H1 (cell line): ENCODE measurements around the gene RRAS2. TPM values are rescaled to one million over a fixed set of nuclear protein-coding genes. Genes with fewer than 3 reads are reported as not detected.

Source experiments
- CTCF ChIA-PET: fragments of 300-600 bp; sonication (Branson Sonifier 250); formaldehyde crosslinking; loops from one replicate; lab custom pipeline; 2021; ENCODE audit not compliant: partially characterized antibody; lab: Charles Lee
- POLR2A ChIA-PET: fragments of 300-600 bp; sonication (Branson Sonifier 250); formaldehyde crosslinking; loops from one replicate; lab custom pipeline; 2021; ENCODE audit warnings: inconsistent platforms; ENCODE audit not compliant: partially characterized antibody; lab: Charles Lee
- DNase-seq, 2 experiments: peaks; one replicate each; pipeline versions ENCODE4 v3.0.0 to v3.0.0-alpha.2; 2010 to 2022; ENCODE audit warnings: low spot score in 2 of 2, low read depth in 1 of 2, mixed read lengths in 1 of 2
- FAIRE-seq: peaks from 2 replicates; lab custom pipeline; 2011; peaks lifted over from hg19 to GRCh38; lab: Jason Lieb, UNC
- H2AFZ ChIP-seq: 2 replicates; pipeline ENCODE4 v1.8.1; 2012; ENCODE audit warnings: low read length, inconsistent platforms
- H2AK5ac ChIP-seq: 2 replicates; pipeline ENCODE4 v1.6.1; 2013; ENCODE audit warnings: low read depth, low read length
- H2BK120ac ChIP-seq: replicated peaks from 2 replicates; pipeline ENCODE3; 2013; ENCODE audit warnings: low read depth, low read length, inconsistent platforms
- H2BK12ac ChIP-seq: 2 replicates; pipeline ENCODE4 v1.6.1; 2013; ENCODE audit warnings: low read depth, low read length
- H2BK15ac ChIP-seq: 2 replicates; pipeline ENCODE4 v1.6.1; 2013; ENCODE audit warnings: low read length
- H2BK20ac ChIP-seq: 2 replicates; pipeline ENCODE4 v1.6.1; 2013; ENCODE audit warnings: low read length
- H2BK5ac ChIP-seq: 2 replicates; pipeline ENCODE4 v1.6.1; 2013; ENCODE audit warnings: low read depth, low read length
- H3K14ac ChIP-seq: 2 replicates; pipeline ENCODE4 v1.6.1; 2013; ENCODE audit warnings: inconsistent platforms; ENCODE audit not compliant: insufficient read length
- H3K18ac ChIP-seq: 2 replicates; pipeline ENCODE4 v1.6.1; 2013; ENCODE audit warnings: low read length; ENCODE audit errors: extremely low read depth
- H3K23ac ChIP-seq: 2 replicates; pipeline ENCODE4 v1.6.1; 2013; ENCODE audit warnings: inconsistent platforms; ENCODE audit not compliant: insufficient read length
- H3K23me2 ChIP-seq: 2 replicates; pipeline ENCODE4 v1.6.1; 2013; ENCODE audit warnings: low read depth, low read length
- H3K27ac ChIP-seq: 2 replicates; pipeline ENCODE4 v1.6.1; 2011; ENCODE audit warnings: low read depth, low read length, inconsistent platforms
- H3K27me3 ChIP-seq, 4 experiments: replicated peaks in 1 of 4; 1 replicate in 1 of 4; 2 replicates in 3 of 4; pipeline versions ENCODE4 v1.6.1 to v1.8.1; 2011 to 2013; ENCODE audit warnings: low read length in 3 of 4, mild to moderate bottlenecking in 3 of 4, inconsistent platforms in 2 of 4, mixed read lengths in 2 of 4, moderate library complexity in 1 of 4; ENCODE audit not compliant: control insufficient read depth in 3 of 4, insufficient read depth in 3 of 4; ENCODE audit errors: extremely low read depth in 1 of 4
- H3K36me3 ChIP-seq, 4 experiments: 2 replicates each; pipeline versions ENCODE4 v1.6.1 to v1.8.1; 2011 to 2013; ENCODE audit warnings: mild to moderate bottlenecking in 4 of 4, low read length in 3 of 4, moderate library complexity in 2 of 4, control low read depth in 1 of 4, inconsistent platforms in 1 of 4; ENCODE audit not compliant: insufficient read depth in 4 of 4, control insufficient read depth in 2 of 4
- H3K4ac ChIP-seq: replicated peaks from 2 replicates; pipeline ENCODE3; 2013; ENCODE audit warnings: low read length, low read depth, mixed read lengths, inconsistent platforms; ENCODE audit not compliant: insufficient read length
- H3K4me1 ChIP-seq, 4 experiments: replicated peaks in 1 of 4; 1 replicate in 1 of 4; 2 replicates in 3 of 4; pipeline versions ENCODE4 v1.6.1 to v1.8.1; 2011 to 2013; ENCODE audit warnings: low read length in 3 of 4, inconsistent platforms in 2 of 4, mixed read lengths in 1 of 4; ENCODE audit not compliant: insufficient read depth in 4 of 4, control insufficient read depth in 3 of 4
- H3K4me2 ChIP-seq, 2 experiments: 2 replicates each; pipeline versions ENCODE4 v1.6.1 to v1.8.1; 2011 to 2013; ENCODE audit warnings: low read depth in 2 of 2, low read length in 2 of 2, control low read depth in 1 of 2, inconsistent platforms in 1 of 2, mild to moderate bottlenecking in 1 of 2; ENCODE audit not compliant: insufficient read depth in 1 of 2
- H3K4me3 ChIP-seq, 4 experiments: fragments of 200-600, 300-600 bp in 1 of 4; sonication (generic), shearing (Covaris generic), sonication (Bioruptor Twin) in 1 of 4; 2 replicates each; pipeline versions ENCODE4 v1.5.1 to v1.8.1; 2011 to 2016; ENCODE audit warnings: low read length in 4 of 4, low read depth in 3 of 4, control low read depth in 2 of 4, inconsistent platforms in 2 of 4, mild to moderate bottlenecking in 2 of 4, mixed read lengths in 1 of 4, moderate library complexity in 1 of 4; ENCODE audit not compliant: insufficient read depth in 2 of 4; ENCODE audit errors: extremely low read depth in 1 of 4
- H3K56ac ChIP-seq: replicated peaks from 2 replicates; pipeline ENCODE3; 2013; ENCODE audit warnings: low read depth, mild to moderate bottlenecking, mixed read lengths, low read length, inconsistent platforms; ENCODE audit not compliant: insufficient read length
- H3K79me1 ChIP-seq: 2 replicates; pipeline ENCODE4 v1.6.1; 2013; ENCODE audit warnings: low read depth, low read length, control low read depth
- H3K79me2 ChIP-seq, 2 experiments: 2 replicates each; pipeline versions ENCODE4 v1.6.1 to v1.8.1; 2012 to 2013; ENCODE audit warnings: low read length in 2 of 2, mild to moderate bottlenecking in 2 of 2, inconsistent platforms in 1 of 2; ENCODE audit not compliant: insufficient read depth in 2 of 2, control insufficient read depth in 1 of 2
- H3K9ac ChIP-seq, 4 experiments: replicated peaks in 1 of 4; 1 replicate in 1 of 4; 2 replicates in 3 of 4; pipeline versions ENCODE4 v1.6.1 to v1.8.1; 2011 to 2013; ENCODE audit warnings: low read depth in 3 of 4, low read length in 3 of 4, control low read depth in 2 of 4, mild to moderate bottlenecking in 2 of 4, moderate library complexity in 2 of 4, inconsistent platforms in 1 of 4; ENCODE audit errors: extremely low read depth in 1 of 4
- H3K9me3 ChIP-seq, 2 experiments: 2 replicates each; pipeline versions ENCODE4 v1.6.1 to v1.8.1; 2012 to 2013; ENCODE audit warnings: mild to moderate bottlenecking in 2 of 2, moderate library complexity in 2 of 2, control low read depth in 1 of 2, inconsistent platforms in 1 of 2, low read depth in 1 of 2, low read length in 1 of 2, mixed read lengths in 1 of 2; ENCODE audit not compliant: insufficient read depth in 2 of 2
- H4K20me1 ChIP-seq, 2 experiments: replicated peaks in 1 of 2; 2 replicates each; pipeline versions ENCODE3 to v1.8.1; 2011 to 2013; ENCODE audit warnings: inconsistent platforms in 2 of 2, low read length in 2 of 2, mild to moderate bottlenecking in 1 of 2; ENCODE audit not compliant: insufficient read depth in 2 of 2, control insufficient read depth in 1 of 2
- H4K5ac ChIP-seq: 2 replicates; pipeline ENCODE4 v1.6.1; 2013; ENCODE audit warnings: low read length, low read depth, mixed read lengths, inconsistent platforms; ENCODE audit not compliant: insufficient read length
- H4K8ac ChIP-seq: 2 replicates; pipeline ENCODE4 v1.8.0; 2013; ENCODE audit warnings: mild to moderate bottlenecking, moderate library complexity, low read length, inconsistent platforms; ENCODE audit not compliant: insufficient read depth; ENCODE audit errors: extremely low read depth
- H4K91ac ChIP-seq: replicated peaks from 2 replicates; pipeline ENCODE3; 2013; ENCODE audit warnings: low read length, mixed read lengths, inconsistent platforms; ENCODE audit not compliant: insufficient read length
- ASH2L ChIP-seq: fragments of 200-600, 300-600 bp; sonication (generic); IDR thresholded peaks from one replicate; pipeline ENCODE4 v1.7.1; 2017; ENCODE audit warnings: low read length
- CHD1 ChIP-seq: IDR thresholded peaks from 2 replicates; pipeline ENCODE4 v1.6.1; 2012; ENCODE audit warnings: low read depth, low read length, improper control_type of control experiment
- EP300 ChIP-seq, 2 experiments: IDR thresholded peaks; 1 replicate in 1 of 2; 2 replicates in 1 of 2; pipeline ENCODE4 v1.6.1; 2011 to 2012; ENCODE audit warnings: low read depth in 2 of 2, low read length in 2 of 2, mild to moderate bottlenecking in 2 of 2, borderline replicate concordance in 1 of 2, inconsistent platforms in 1 of 2, moderate library complexity in 1 of 2
- EZH2 ChIP-seq: fragments of 200-600 bp; sonication (generic); IDR thresholded peaks from 2 replicates; pipeline ENCODE4 v1.7.1; 2012; ENCODE audit warnings: low read depth, mild to moderate bottlenecking, moderate library complexity, low read length, inconsistent platforms; ENCODE audit not compliant: severe bottlenecking
- JUND ChIP-seq: IDR thresholded peaks from 2 replicates; pipeline ENCODE4 v1.6.1; 2011; ENCODE audit warnings: mild to moderate bottlenecking, improper control_type of control experiment, low read length
- NANOG ChIP-seq: IDR thresholded peaks from 2 replicates; pipeline ENCODE4 v1.6.1; 2011; ENCODE audit warnings: low read length, low read depth, mild to moderate bottlenecking, inconsistent platforms; ENCODE audit not compliant: insufficient read depth, poor library complexity, severe bottlenecking
- SUZ12 ChIP-seq: fragments of 200-600 bp; sonication (generic); IDR thresholded peaks from 2 replicates; pipeline ENCODE4 v1.6.1; 2012; ENCODE audit warnings: mild to moderate bottlenecking, inconsistent platforms, low read length, moderate library complexity, mixed read lengths
- WGBS, 2 experiments: shearing (Covaris generic) in 1 of 2; methylation state at CpG; one replicate each; pipeline versions ENCODE4 v1.1.6 to v1.1.7; 2013 to 2015; ENCODE audit warnings: low lambda C conversion rate in 2 of 2, mixed read lengths in 2 of 2, inconsistent platforms in 1 of 2, low coverage in 1 of 2, missing lambda C conversion rate in 1 of 2; ENCODE audit not compliant: insufficient replicate concordance in 2 of 2, insufficient coverage in 1 of 2, insufficient read length in 1 of 2; ENCODE audit errors: extremely low coverage in 1 of 2, missing lambda C conversion rate in 1 of 2; 5-methylcytosine and 5-hydroxymethylcytosine counted together
- polyA plus RNA-seq, 7 experiments: library from polyadenylated mRNA; depleted of rRNA in 3 of 7; stranded (reverse) in 5 of 7; unstranded in 2 of 7; fragments of >200 nt in 5 of 7; fragments of 200-250 nt in 2 of 7; gene quantifications; 1 replicate in 5 of 7; 2 replicates in 1 of 7; 4 replicates in 1 of 7; pipeline versions ENCODE4 v1.2.1 to v1.2.3, GENCODE V29; 2011 to 2013; ENCODE audit warnings: missing spikeins in 2 of 7, mixed read lengths in 2 of 7
- total RNA-seq: library from RNA; stranded (reverse); fragmentation: NEBNext Ultra II Directional; extraction: Animal tissue kit (Norgen Biotek cat#: 25700); gene quantifications from 2 replicates; pipeline ENCODE4 v1.2.1, GENCODE V29; 2021

The RRAS2 gene
- total and polyA plus RNA-seq, 2 of the 8 experiments (the other 6 are each of a cell fraction or from before 2014, with no cell fraction given), result 72.3 to 234 TPM

DNA sequence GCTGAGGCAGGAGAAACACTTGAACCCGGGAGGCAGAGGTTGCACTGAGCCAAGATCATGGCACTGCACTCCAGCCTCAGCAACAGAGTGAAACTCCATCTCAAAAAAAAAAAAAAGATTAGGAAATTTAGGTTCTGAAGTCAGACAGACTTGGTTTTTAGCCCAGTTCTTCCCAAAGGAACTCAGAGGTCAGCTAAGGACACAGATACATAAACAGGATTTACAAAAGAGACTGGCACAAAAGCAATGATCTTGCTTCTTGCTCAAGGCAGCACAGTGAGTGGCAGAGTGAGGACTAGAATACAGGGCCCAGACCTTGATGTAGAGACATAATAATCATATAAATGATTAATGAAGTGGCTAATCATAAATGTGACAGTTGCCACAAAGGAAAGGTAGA lies 25.4 kb upstream of the RRAS2 start:
- peaks cover 0 to 9% (median 5%) of the 10 kb centered on the region in 4 experiments; a peak in 3 of 7 replicates for H3K4me1 ChIP-seq
- H4K8ac ChIP-seq, result no peak overlapping the region
- no peak overlapping the region for H4K5ac ChIP-seq
- no peaks in the 10 kb centered on the region for H3K79me1 ChIP-seq
- no peak overlapping the region for H3K4ac ChIP-seq
- no peak overlapping the region for H3K4me3 ChIP-seq
- H2BK12ac ChIP-seq, result no peak overlapping the region
- no peaks in the 10 kb centered on the region for H3K9me3 ChIP-seq
- H2BK5ac ChIP-seq, result no peak overlapping the region
- CTCF ChIA-PET, result interaction anchor here (1.4 to 3.2 kb wide), 5 partner anchors 10 to 83 kb away, joined by 5 to 16 read pairs (median 14); no protein-coding TSS in a partner anchor
- no peak overlapping the region for H2BK20ac ChIP-seq
- POLR2A ChIA-PET, result interaction anchor here (0.7 kb wide), 1 partner anchor 29 kb away, joined by 3 read pairs; no protein-coding TSS in a partner anchor
- FAIRE-seq, result no peak
- H2BK120ac ChIP-seq, result no peak overlapping the region
- H3K9ac ChIP-seq, result no peak overlapping the region
- no peak overlapping the region for H3K14ac ChIP-seq
- 100% methylated on average over 1 of the region's 1 CpG; no CpG with 5 or more reads in 1 of the 2 experiments for WGBS, 2 experiments
- no peak overlapping the region for H3K27ac ChIP-seq
- H3K23me2 ChIP-seq, result peaks cover 4% of the 10 kb centered on the region; the same call in 1 of the 2 replicates
- no peak overlapping the region for H4K91ac ChIP-seq
- no peak overlapping the region for H2AK5ac ChIP-seq
- DNase-seq, result no peak
- H2AFZ ChIP-seq, result no peak overlapping the region
- no peak overlapping the region for H3K23ac ChIP-seq
- no peaks in the 10 kb centered on the region for H3K79me2 ChIP-seq
- TF ChIP-seq EZH2 (no peak), EP300 (IDR thresholded peaks at IDR 0.05; ENCODE audit: borderline replicate concordance in 1 of 2, low read depth in 2 of 2, low read length in 2 of 2) (no peak), NANOG (no peak), ASH2L (no peak), SUZ12 (no peak), CHD1 (no peak), JUND (no peak)
- no peak overlapping the region for H3K4me2 ChIP-seq
- no peaks in the 10 kb centered on the region for H4K20me1 ChIP-seq
- H3K36me3 ChIP-seq, result no peaks in the 10 kb centered on the region
- no peak overlapping the region for H3K56ac ChIP-seq
- H3K18ac ChIP-seq, result no peak overlapping the region
- H2BK15ac ChIP-seq, result no peak overlapping the region; the same call in 1 of the 2 replicates
- peaks cover 0 to 16% (median 3%) of the 10 kb centered on the region in 4 experiments; a peak in 5 of 7 replicates for H3K27me3 ChIP-seq
